Effector memory CD8-positive, alpha-beta T cell (primary cell): ENCODE results near the gene STOML1.
A peak's percentile ranks its signal among the peaks of the same experiment; 100 is the strongest.
"Not testable (repeated sequence)": the region's sequence is repeated elsewhere in the genome, so short reads cannot be mapped to it uniquely, and the experiment has no call there.

Experiments
- ATAC-seq: fragments of 150-1000 bp; cut with Tn5 transposase; replicated peaks from 2 replicates; pipeline ENCODE4 v1.10.0; 2021; ENCODE audit warnings: mild to moderate bottlenecking, moderate library complexity
- DNase-seq, 3 experiments: peaks; one replicate each; pipeline ENCODE4 v3.0.0; 2021
- H3K27ac Mint-ChIP-seq, 2 donors: one replicate each; pipeline ENCODE4 v1.8.0; 2022; ENCODE audit warnings: mild to moderate bottlenecking in 2 of 2, mixed read lengths in 2 of 2, moderate library complexity in 2 of 2
- H3K27me3 Mint-ChIP-seq, 2 donors: one replicate each; pipeline ENCODE4 v1.8.0; 2022; ENCODE audit warnings: mixed read lengths in 2 of 2
- H3K36me3 Mint-ChIP-seq: one replicate; pipeline ENCODE4 v1.8.0; 2022; ENCODE audit warnings: mild to moderate bottlenecking, moderate library complexity, mixed read lengths; ENCODE audit not compliant: insufficient read depth
- H3K4me1 Mint-ChIP-seq, 2 donors: one replicate each; pipeline ENCODE4 v1.8.0; 2022; ENCODE audit warnings: low read depth in 2 of 2, mixed read lengths in 2 of 2
- H3K4me3 Mint-ChIP-seq, 2 donors: one replicate each; pipeline ENCODE4 v1.8.0; 2022; ENCODE audit warnings: mild to moderate bottlenecking in 2 of 2, mixed read lengths in 2 of 2, moderate library complexity in 2 of 2
- H3K9me3 Mint-ChIP-seq, 2 donors: one replicate each; pipeline ENCODE4 v1.8.0; 2022; ENCODE audit warnings: mixed read lengths in 2 of 2

STOML1 gene

DNA sequence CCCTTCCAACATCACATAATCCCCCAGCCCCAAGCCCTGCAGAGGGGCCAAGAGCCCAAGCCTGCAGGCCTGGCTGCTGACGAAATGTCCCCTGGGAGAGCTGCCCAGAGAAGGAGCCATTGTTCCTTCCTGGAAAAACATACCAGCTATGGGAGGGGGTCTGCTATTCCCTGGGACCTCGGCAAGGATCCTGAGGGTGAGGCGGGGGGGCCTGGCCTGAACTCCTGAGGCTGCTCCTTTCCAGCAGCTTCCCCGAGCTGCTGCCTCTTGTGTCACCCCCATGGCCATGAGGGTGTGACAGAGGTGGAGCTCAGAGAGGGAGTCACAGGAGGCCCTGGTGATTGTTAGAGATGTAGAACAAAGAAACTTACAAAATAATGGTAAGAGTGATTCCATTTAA, 53.0 kb downstream of the STOML1 start:
- Mint-ChIP-seq H3K27ac (peak overlapping the region; percentile 20 to 82), H3K4me3 (no peak overlapping the region), H3K9me3 (no peaks in the 10 kb centered on the region), H3K4me1 (peaks cover 13 to 14% of the 10 kb centered on the region in 2 donors), H3K36me3 (no peaks in the 10 kb centered on the region), H3K27me3 (no peaks in the 10 kb centered on the region)
- DNase-seq (no peak), ATAC-seq (no peak)

DNA sequence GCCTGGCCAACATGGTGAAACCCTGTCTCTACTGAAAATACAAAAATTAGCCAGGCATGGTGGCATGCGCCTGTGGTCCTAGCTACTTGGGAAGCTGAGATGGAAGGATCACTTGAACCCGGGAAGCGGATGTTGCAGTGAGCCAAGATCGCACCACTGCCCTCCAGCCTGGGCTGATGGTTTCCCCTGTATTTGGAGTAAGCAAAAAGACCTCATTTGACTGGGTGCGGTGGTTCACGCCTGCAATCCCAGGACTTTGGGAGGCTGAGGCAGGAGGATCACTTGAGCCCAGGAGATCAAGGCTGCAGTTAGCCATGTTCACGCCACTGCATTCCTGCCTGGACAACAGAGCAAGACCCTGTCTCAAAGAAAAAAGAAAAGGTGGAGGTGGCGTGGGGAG, 53.6 kb downstream of the STOML1 start:
- H3K4me3 Mint-ChIP-seq, H3K27ac Mint-ChIP-seq, H3K9me3 Mint-ChIP-seq, H3K36me3 Mint-ChIP-seq, ATAC-seq, H3K27me3 Mint-ChIP-seq, DNase-seq: not testable (repeated sequence)
- H3K4me1 Mint-ChIP-seq = peaks cover 13 to 14% of the 10 kb centered on the region in 2 donors

DNA sequence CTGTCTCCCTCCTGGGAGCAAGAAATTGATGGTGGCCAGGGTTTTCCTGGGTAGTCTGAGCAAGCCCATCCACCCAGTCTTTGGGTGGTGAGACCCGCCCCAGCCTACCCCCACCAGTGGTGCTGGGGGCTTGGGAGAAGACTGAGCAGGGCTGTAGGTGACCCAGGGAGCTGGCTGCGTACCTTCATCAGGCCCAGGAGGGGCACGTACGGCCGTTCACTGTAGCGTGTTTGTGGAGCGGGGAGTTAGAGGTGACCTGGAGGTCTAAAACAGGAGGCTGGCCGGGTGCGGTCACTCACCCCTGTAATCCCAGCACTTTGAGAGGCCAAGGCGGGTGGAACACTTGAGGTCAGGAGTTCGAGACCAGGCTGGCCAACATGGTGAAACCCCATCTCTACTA, 54.4 kb downstream of the STOML1 start:
- H3K9me3 Mint-ChIP-seq = no peaks in the 10 kb centered on the region
- H3K27ac Mint-ChIP-seq = no peak overlapping the region
- H3K36me3 Mint-ChIP-seq = no peaks in the 10 kb centered on the region
- DNase-seq = no peak
- no peak overlapping the region for H3K4me3 Mint-ChIP-seq
- no peaks in the 10 kb centered on the region for H3K27me3 Mint-ChIP-seq
- no peak for ATAC-seq
- peaks cover 11 to 14% of the 10 kb centered on the region in 2 donors for H3K4me1 Mint-ChIP-seq

DNA sequence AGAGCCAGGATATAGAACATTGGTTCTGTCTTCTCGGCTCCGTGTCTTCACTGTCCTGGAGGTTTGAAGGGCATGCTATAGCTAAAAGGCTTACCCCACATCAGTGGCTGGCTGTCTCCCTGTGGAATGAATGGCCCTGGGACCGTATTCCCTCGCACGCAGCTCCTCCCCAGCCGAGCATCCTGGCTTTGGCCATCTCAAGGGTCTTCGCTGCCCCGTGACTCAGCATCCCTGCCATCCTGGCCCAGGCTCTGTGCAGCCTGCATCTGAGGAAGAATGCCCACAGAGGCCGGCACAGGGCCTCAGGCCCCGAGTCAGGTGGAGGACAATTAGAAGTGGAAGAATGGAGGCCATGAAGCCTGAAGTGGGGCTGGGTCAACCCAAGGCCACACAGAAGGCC, 54.8 kb downstream of the STOML1 start:
- H3K27ac Mint-ChIP-seq = no peak overlapping the region
- H3K9me3 Mint-ChIP-seq = no peaks in the 10 kb centered on the region
- no peak overlapping the region for H3K4me3 Mint-ChIP-seq
- no peaks in the 10 kb centered on the region for H3K27me3 Mint-ChIP-seq
- ATAC-seq (no peak), DNase-seq (no peak)
- no peaks in the 10 kb centered on the region for H3K36me3 Mint-ChIP-seq
- peaks cover 7 to 10% of the 10 kb centered on the region in 2 donors for H3K4me1 Mint-ChIP-seq

DNA sequence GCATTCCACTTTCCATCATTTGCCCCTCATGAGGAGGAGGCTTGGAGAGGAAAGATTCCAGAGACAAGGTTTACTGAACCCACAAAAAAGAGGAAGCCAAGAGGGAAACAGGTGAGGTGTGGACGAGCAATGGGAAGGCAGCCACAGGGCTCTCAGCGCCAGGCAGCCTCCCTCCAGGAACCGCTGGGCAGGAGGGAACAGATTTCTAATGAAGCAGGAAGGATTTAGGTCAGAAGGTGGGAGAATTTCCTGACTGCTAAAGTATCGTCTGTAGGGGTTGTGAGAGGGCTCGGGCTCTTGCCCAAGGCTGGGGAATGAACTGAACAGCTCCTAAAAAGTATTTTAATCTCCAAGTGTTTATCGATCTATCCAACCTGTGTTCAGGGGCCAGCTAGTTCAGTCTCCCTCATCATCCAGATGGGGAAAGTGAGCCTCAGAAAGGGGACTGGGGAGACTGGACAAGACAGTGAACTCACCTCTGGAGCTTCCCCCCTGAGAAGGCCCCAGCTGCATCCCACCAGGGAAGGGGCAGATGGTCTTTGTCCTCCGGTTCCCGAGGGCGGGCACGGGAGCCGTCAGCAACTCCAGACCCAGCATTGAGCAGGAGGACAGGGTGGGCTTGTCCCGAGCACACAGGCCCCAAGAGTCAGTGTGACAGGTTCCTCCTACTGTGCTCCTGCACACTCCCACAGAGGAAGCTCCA, 55.4 kb downstream of the STOML1 start:
- no peaks in the 10 kb centered on the region for H3K27me3 Mint-ChIP-seq
- no peaks in the 10 kb centered on the region for H3K36me3 Mint-ChIP-seq
- no peak for DNase-seq
- H3K4me3 Mint-ChIP-seq = no peak overlapping the region
- H3K4me1 Mint-ChIP-seq = peaks cover 1 to 4% of the 10 kb centered on the region in 2 donors
- ATAC-seq = no peak
- H3K9me3 Mint-ChIP-seq = no peaks in the 10 kb centered on the region
- no peak overlapping the region for H3K27ac Mint-ChIP-seq

DNA sequence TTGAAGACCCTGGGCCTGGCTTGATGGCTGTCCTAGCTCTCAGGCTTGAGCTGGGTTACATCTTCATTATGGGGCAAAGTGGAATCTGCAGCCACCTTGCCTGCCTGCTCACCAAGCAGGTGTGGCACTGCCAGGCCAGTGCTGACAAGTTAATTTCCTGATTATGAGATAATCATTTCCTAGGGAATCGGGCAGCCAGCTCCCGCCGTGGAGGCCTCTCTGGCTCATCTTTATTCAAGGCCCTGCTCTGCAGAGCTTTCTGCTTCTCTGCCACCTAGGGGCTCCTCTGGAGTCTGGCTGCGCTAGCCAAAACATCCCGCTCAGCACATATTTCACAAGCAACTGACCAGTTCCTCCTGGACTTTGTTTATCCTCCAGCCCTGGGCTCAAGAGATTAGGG, 55.9 kb downstream of the STOML1 start:
- DNase-seq (no peak), ATAC-seq (no peak)
- Mint-ChIP-seq H3K36me3 (no peaks in the 10 kb centered on the region), H3K27ac (no peak overlapping the region), H3K4me3 (no peak overlapping the region), H3K9me3 (no peaks in the 10 kb centered on the region), H3K4me1 (peaks cover 0 to 4% of the 10 kb centered on the region in 2 donors), H3K27me3 (no peaks in the 10 kb centered on the region)

DNA sequence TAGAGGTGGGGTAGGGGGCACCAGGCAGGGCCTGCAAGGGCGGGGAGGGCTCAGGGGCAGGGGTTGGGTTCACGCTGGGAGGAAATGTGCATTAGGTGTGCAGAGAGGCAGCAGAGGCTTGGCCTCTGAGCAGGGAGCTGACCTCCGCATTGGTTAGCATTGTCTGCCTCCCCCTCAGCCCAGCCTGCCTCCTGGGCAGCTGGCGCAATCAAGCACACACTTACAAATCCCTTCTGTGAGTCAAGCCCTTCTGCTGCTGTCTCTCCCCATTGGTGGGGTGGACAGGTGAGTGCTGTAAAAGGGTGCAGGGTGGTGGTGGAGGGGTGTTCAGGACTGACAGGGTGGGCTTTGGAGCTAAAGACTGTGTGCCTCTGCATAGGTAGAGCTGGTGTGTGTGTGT, 56.5 kb downstream of the STOML1 start:
- peaks cover 0 to 4% of the 10 kb centered on the region in 2 donors for H3K4me1 Mint-ChIP-seq
- ATAC-seq = no peak
- no peak overlapping the region for H3K4me3 Mint-ChIP-seq
- H3K27ac Mint-ChIP-seq = no peak overlapping the region
- H3K36me3 Mint-ChIP-seq = peaks cover 3% of the 10 kb centered on the region
- H3K27me3 Mint-ChIP-seq = no peaks in the 10 kb centered on the region
- no peak for DNase-seq
- H3K9me3 Mint-ChIP-seq = no peaks in the 10 kb centered on the region

DNA sequence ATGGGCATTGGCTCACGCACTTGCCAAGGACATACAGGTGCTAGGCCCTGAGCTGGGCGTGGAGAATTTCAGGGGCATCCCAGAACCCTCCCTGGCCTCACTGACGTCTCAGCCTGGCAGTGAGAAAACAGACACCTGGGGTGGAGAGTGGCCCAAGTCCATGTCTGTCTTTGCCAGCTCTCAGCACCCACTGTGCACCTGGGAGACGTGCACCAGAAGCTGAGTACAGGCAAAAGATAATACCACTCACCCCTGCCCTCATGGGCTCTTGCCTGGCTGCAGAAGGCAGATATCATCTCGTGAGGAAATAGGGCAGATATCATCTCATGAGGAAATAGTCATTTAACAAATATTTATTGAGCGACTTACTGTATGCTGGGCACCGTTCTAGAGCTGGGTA, 57.8 kb downstream of the STOML1 start:
- Mint-ChIP-seq H3K27ac (peak overlapping the region in 1 of 2 donors; percentile 51), H3K9me3 (no peaks in the 10 kb centered on the region), H3K36me3 (peaks cover 4% of the 10 kb centered on the region), H3K27me3 (no peaks in the 10 kb centered on the region), H3K4me3 (no peak overlapping the region), H3K4me1 (peaks cover under 1 to 7% of the 10 kb centered on the region in 2 donors)
- ATAC-seq (peak; percentile 47), DNase-seq (no peak)

DNA sequence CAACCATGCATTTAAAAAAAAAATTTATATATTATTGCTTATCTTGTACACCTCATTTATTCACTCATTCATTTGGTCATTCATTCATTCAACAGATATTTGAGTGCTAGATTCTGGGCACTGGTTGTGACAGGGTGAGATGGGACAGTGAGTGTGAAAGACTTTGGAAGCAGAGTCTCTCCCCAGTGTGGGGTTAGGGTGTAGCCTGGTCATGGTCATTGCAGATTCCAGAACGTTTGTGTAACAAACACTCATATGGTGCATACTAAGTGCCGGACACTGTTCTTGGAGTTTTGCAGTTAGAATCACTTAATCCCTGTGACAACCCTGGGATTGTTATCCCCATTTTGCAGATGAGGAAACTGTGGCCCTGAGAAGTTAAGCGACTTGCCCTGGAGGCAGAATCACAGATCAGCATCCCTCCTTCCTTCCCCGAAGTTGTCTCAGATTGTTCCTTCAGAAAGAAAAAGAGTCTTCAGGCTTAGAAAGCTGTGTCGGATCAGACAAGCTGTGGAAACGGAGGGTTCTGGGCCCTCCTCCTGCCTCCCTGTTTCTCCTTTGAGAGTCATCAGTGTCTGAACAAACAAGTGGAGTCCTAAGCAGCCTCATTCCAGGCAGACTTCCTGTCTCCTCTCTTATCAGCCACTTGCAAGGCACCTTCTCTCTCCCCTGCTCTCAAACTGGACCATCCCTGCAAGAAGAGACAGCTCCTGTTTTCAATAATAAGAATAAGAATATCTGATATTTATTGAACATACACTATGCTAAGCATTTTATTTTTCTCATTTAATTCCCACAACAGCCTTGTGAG, 59.5 kb downstream of the STOML1 start:
- H3K4me1 Mint-ChIP-seq = peaks cover 11 to 18% of the 10 kb centered on the region in 2 donors
- ATAC-seq (no peak), DNase-seq (no peak)
- peaks cover 4% of the 10 kb centered on the region for H3K36me3 Mint-ChIP-seq
- no peaks in the 10 kb centered on the region for H3K27me3 Mint-ChIP-seq
- no peak overlapping the region for H3K27ac Mint-ChIP-seq
- no peaks in the 10 kb centered on the region for H3K9me3 Mint-ChIP-seq
- H3K4me3 Mint-ChIP-seq = no peak overlapping the region

DNA sequence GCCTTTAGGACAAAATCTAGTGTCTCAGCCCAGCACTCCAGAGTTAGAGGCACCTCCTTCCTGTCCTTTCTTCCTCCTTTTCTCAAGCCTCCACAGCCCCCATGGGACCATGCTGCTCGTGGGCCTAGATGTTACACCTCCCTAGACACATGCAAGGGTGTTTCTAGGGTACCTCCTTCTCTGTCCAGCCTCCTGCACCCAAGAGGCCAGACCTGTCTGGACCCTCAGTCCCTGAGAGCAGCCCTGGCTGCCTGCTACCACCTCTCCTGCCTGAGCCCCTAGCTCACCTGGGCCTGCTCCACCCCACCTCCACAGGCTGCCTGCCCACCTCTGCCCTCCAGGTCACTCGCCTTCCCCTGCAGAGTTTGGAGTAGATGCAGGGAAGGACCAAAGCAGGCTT, 60.7 kb downstream of the STOML1 start:
- peak overlapping the region in 1 of 2 donors; percentile 56 for H3K27ac Mint-ChIP-seq
- ATAC-seq = no peak

DNA sequence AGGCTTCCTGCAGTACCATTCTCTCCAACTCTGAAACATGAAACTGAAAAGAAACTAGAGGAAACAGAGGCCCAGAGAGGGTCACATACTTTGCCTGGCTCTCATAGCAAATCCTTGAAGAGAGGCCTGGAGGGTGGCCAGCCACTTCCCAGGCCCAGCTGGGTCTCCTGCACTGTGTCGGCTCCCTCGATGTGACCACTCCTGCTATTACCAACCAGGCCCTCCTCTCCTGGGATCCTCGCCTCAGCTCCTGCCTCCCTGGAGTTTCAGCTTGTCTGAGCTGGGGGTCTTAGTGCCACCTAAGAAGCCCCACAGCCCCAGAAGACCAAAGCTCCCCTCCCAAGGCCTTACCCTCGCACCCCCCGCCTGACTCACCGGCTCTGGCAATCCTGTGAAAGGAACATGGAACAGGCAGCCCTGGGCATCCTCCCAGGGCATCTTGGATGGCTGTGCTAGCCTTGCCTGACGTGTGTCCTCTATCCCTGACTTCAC, 61.3 kb downstream of the STOML1 start:
- no peaks in the 10 kb centered on the region for H3K9me3 Mint-ChIP-seq
- no peak overlapping the region for H3K27ac Mint-ChIP-seq
- peaks cover 12 to 19% of the 10 kb centered on the region in 2 donors for H3K4me1 Mint-ChIP-seq
- H3K4me3 Mint-ChIP-seq = no peak overlapping the region
- H3K27me3 Mint-ChIP-seq = no peaks in the 10 kb centered on the region
- no peak for DNase-seq
- no peak for ATAC-seq
- H3K36me3 Mint-ChIP-seq = peaks cover 6% of the 10 kb centered on the region

More for the DNA sequence above, 60.7 kb downstream of the STOML1 start:
- H3K9me3 Mint-ChIP-seq = no peaks in the 10 kb centered on the region
- no peak for DNase-seq
- H3K36me3 Mint-ChIP-seq = peaks cover 4% of the 10 kb centered on the region
- peaks cover 11 to 18% of the 10 kb centered on the region in 2 donors for H3K4me1 Mint-ChIP-seq
- H3K27me3 Mint-ChIP-seq = no peaks in the 10 kb centered on the region
- H3K4me3 Mint-ChIP-seq = no peak overlapping the region

DNA sequence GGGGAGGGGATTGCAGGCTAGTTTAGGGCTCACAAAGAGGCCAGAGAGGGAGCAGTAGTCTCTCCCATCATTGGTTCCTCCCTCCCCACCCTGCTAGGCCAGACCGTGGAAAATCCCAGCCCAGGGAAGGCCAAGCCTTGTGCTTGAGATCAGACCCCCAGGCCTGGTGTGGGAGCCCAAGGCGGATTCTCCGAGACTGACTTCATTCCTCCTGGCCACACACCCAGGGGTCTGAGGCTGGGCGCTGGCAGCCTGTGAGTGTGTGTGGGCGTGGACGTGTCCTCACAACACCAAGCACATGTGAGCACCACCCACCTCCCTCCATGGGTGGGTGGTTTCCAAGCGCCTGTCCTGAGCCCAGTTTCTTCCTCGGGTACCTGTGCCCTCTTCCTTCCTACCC, 61.7 kb downstream of the STOML1 start:
- DNase-seq (no peak), ATAC-seq (no peak)
- H3K9me3 Mint-ChIP-seq = no peaks in the 10 kb centered on the region
- H3K27ac Mint-ChIP-seq = no peak overlapping the region
- H3K27me3 Mint-ChIP-seq = no peaks in the 10 kb centered on the region
- H3K4me3 Mint-ChIP-seq = no peak overlapping the region
- H3K4me1 Mint-ChIP-seq = peaks cover 17 to 24% of the 10 kb centered on the region in 2 donors
- peaks cover 10% of the 10 kb centered on the region for H3K36me3 Mint-ChIP-seq

DNA sequence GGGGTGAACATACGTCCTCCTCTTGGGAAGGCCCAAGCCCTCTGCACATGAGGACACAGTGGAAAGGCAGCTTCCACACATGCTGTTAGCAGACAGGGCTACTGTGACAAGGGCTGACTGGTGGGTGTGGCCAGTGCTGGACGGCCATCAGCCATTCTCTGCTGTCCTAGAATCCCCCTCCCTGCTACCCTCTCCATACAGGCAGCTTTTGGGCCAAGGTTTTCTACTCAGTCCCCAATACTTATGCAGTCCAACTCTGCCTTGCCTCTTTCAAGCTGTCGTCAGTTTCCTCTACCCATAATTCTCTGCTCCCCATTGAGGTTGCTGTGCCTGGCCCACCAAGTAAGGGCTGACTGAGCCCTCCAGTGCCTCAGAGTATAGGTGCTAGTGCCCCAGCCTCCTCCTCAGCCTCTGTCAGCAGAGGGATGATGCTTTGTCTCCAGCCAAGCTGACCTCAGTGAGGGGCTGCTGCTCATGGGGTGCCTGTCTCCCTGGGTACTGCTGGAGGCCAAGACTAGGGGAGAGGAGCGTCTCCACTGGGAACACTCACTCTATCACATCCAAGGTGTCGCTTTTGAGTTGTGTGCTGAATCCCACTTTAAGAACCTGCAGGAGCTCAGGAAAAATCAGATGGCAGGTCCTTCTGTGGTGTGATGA, 63.0 kb downstream of the STOML1 start:
- Mint-ChIP-seq H3K36me3 (peaks cover 11% of the 10 kb centered on the region), H3K4me1 (peaks cover 29 to 30% of the 10 kb centered on the region in 2 donors), H3K27me3 (no peaks in the 10 kb centered on the region), H3K27ac (peak overlapping the region in 1 of 2 donors; percentile 63), H3K4me3 (peak overlapping the region; percentile 59 to 85), H3K9me3 (no peaks in the 10 kb centered on the region)
- ATAC-seq (no peak), DNase-seq (no peak)
